HEK293 (cell line): Measurements from ENCODE around the gene REST.
A peak's percentile ranks its signal among the peaks of the same experiment; 100 is the strongest.

ENCODE experiments used
- CTCF ChIA-PET: fragments of 350-600 bp; formaldehyde crosslinking; extraction: SDS; loops from one replicate; lab custom pipeline; 2021; ENCODE audit warnings: antibody characterized with exemption; lab: Yijun Ruan, JAX
- POLR2A ChIA-PET: fragments of 300-600 bp; formaldehyde crosslinking; extraction: SDS; loops from one replicate; lab custom pipeline; 2020; ENCODE audit warnings: antibody characterized with exemption, inconsistent platforms; lab: Yijun Ruan, JAX
- H3K27ac ChIP-seq: fragments of 200-500 bp; sonication (Bioruptor generic); 2 replicates; pipeline ENCODE4 v1.5.1; 2014; ENCODE audit warnings: low read depth, low read length, control low read depth, inconsistent platforms; ENCODE audit errors: extremely low read depth
- H3K36me3 ChIP-seq, 2 experiments: fragments of 200-500 bp in 1 of 2; sonication (Bioruptor generic) in 1 of 2; 1 replicate in 1 of 2; 2 replicates in 1 of 2; pipeline ENCODE4 v1.5.1; 2014 to 2017; ENCODE audit warnings: inconsistent platforms in 2 of 2, low read length in 2 of 2; ENCODE audit not compliant: control insufficient read depth in 2 of 2, insufficient read depth in 1 of 2
- H3K4me1 ChIP-seq: fragments of 200-500 bp; sonication (Bioruptor generic); 2 replicates; pipeline ENCODE4 v1.5.1; 2014; ENCODE audit warnings: mild to moderate bottlenecking, low read length, inconsistent platforms; ENCODE audit not compliant: control insufficient read depth, insufficient read depth
- H3K4me3 ChIP-seq: 2 replicates; pipeline ENCODE4 v1.5.1; 2011; ENCODE audit warnings: low read depth, mild to moderate bottlenecking, control low read depth, low read length, moderate library complexity
- H3K9me3 ChIP-seq: fragments of 200-500 bp; sonication (Bioruptor generic); 2 replicates; pipeline ENCODE4 v1.5.1; 2014; ENCODE audit warnings: low read depth, low read length, inconsistent platforms; ENCODE audit not compliant: control insufficient read depth, insufficient read depth
- ATF2 ChIP-seq: fragments of 450-650 bp; formaldehyde crosslinking; IDR thresholded peaks from 2 replicates; pipeline ENCODE4 v1.5.1; 2016; ENCODE audit warnings: missing biosample characterization, missing genetic modification characterization, low read depth
- IKZF3 ChIP-seq: fragments of 450-650 bp; IDR thresholded peaks from 2 replicates; pipeline ENCODE4 v1.5.0; 2018; ENCODE audit warnings: missing biosample characterization, mild to moderate bottlenecking, missing genetic modification characterization, moderate library complexity
- KLF9 ChIP-seq: fragments of 450-650 bp; formaldehyde crosslinking; IDR thresholded peaks from 2 replicates; pipeline ENCODE4 v1.5.1; 2016; ENCODE audit warnings: missing biosample characterization, missing genetic modification characterization, low read depth
- MYNN ChIP-seq: fragments of 450-650 bp; formaldehyde crosslinking; IDR thresholded peaks from 2 replicates; pipeline ENCODE4 v1.5.1; 2016; ENCODE audit warnings: missing biosample characterization, missing genetic modification characterization, borderline replicate concordance
- PRDM1 ChIP-seq: fragments of 450-650 bp; formaldehyde crosslinking; IDR thresholded peaks from 2 replicates; pipeline ENCODE4; 2016; ENCODE audit warnings: missing biosample characterization, missing genetic modification characterization
- REPIN1 ChIP-seq: fragments of 450-650 bp; formaldehyde crosslinking; IDR thresholded peaks from 2 replicates; pipeline ENCODE4 v1.5.1; 2017; ENCODE audit warnings: missing biosample characterization, missing genetic modification characterization, low read depth
- SP7 ChIP-seq: fragments of 450-650 bp; formaldehyde crosslinking; IDR thresholded peaks from 2 replicates; pipeline ENCODE4 v1.5.1; 2016; ENCODE audit warnings: missing biosample characterization, missing genetic modification characterization
- ZBTB17 ChIP-seq: fragments of 450-650 bp; formaldehyde crosslinking; IDR thresholded peaks from 2 replicates; pipeline ENCODE4 v1.5.1; 2016; ENCODE audit warnings: missing biosample characterization, missing genetic modification characterization
- ZEB2 ChIP-seq: fragments of 450-650 bp; formaldehyde crosslinking; IDR thresholded peaks from 2 replicates; pipeline ENCODE4 v1.5.1; 2016; ENCODE audit warnings: missing biosample characterization, missing genetic modification characterization
- ZNF112 ChIP-seq: fragments of 450-650 bp; formaldehyde crosslinking; IDR thresholded peaks from 2 replicates; pipeline ENCODE4 v1.5.0; 2017; ENCODE audit warnings: missing biosample characterization, missing genetic modification characterization
- ZNF114 ChIP-seq: fragments of 450-650 bp; formaldehyde crosslinking; IDR thresholded peaks from 2 replicates; pipeline ENCODE4 v1.5.0; 2017; ENCODE audit warnings: missing biosample characterization, missing genetic modification characterization
- ZNF174 ChIP-seq: fragments of 450-650 bp; formaldehyde crosslinking; IDR thresholded peaks from 2 replicates; pipeline ENCODE4 v1.5.0; 2017; ENCODE audit warnings: missing biosample characterization, mild to moderate bottlenecking, missing genetic modification characterization
- ZNF302 ChIP-seq: fragments of 450-650 bp; formaldehyde crosslinking; IDR thresholded peaks from 2 replicates; pipeline ENCODE4 v1.5.1; 2016; ENCODE audit warnings: missing biosample characterization, missing genetic modification characterization, low read depth
- ZNF324 ChIP-seq: fragments of 450-650 bp; formaldehyde crosslinking; IDR thresholded peaks from 2 replicates; pipeline ENCODE4 v1.5.1; 2016; ENCODE audit warnings: missing biosample characterization, missing genetic modification characterization
- ZNF362 ChIP-seq: fragments of 450-650 bp; formaldehyde crosslinking; IDR thresholded peaks from 2 replicates; pipeline ENCODE4 v1.5.1; 2016; ENCODE audit warnings: missing biosample characterization, missing genetic modification characterization
- ZNF560 ChIP-seq: fragments of 450-650 bp; formaldehyde crosslinking; IDR thresholded peaks from 2 replicates; pipeline ENCODE4 v1.5.1; 2017; ENCODE audit warnings: missing biosample characterization, missing genetic modification characterization, borderline replicate concordance
- ZNF600 ChIP-seq: fragments of 450-650 bp; formaldehyde crosslinking; IDR thresholded peaks from 2 replicates; pipeline ENCODE4 v1.5.1; 2016; ENCODE audit warnings: missing biosample characterization, missing genetic modification characterization
- ZNF610 ChIP-seq: fragments of 450-650 bp; formaldehyde crosslinking; IDR thresholded peaks from 2 replicates; pipeline ENCODE4 v1.5.1; 2016; ENCODE audit warnings: missing biosample characterization, missing genetic modification characterization, borderline replicate concordance
- ZNF629 ChIP-seq: fragments of 450-650 bp; formaldehyde crosslinking; IDR thresholded peaks from 2 replicates; pipeline ENCODE4 v1.5.1; 2017; ENCODE audit warnings: missing biosample characterization, missing genetic modification characterization
- ZNF76 ChIP-seq: fragments of 450-650 bp; formaldehyde crosslinking; IDR thresholded peaks from 2 replicates; pipeline ENCODE4; 2016; ENCODE audit warnings: low read depth, missing biosample characterization, missing genetic modification characterization, borderline replicate concordance
- ZNF768 ChIP-seq: fragments of 450-650 bp; formaldehyde crosslinking; IDR thresholded peaks from 2 replicates; pipeline ENCODE4 v1.5.1; 2018; ENCODE audit warnings: missing biosample characterization, mild to moderate bottlenecking, missing genetic modification characterization
- ZNF843 ChIP-seq: fragments of 450-650 bp; formaldehyde crosslinking; IDR thresholded peaks from 2 replicates; pipeline ENCODE4 v1.5.1; 2016; ENCODE audit warnings: missing biosample characterization, missing genetic modification characterization
- TF ChIP-seq, protein P1 (sequence below): fragments of 450-650 bp; formaldehyde crosslinking; IDR thresholded peaks from 2 replicates; pipeline ENCODE4 v1.5.1; 2017; ENCODE audit warnings: missing biosample characterization, missing genetic modification characterization
- TF ChIP-seq, protein P2 (sequence below): fragments of 450-650 bp; formaldehyde crosslinking; IDR thresholded peaks from 2 replicates; pipeline ENCODE4 v1.5.1; 2016; ENCODE audit warnings: missing biosample characterization, missing genetic modification characterization
- TF ChIP-seq, protein P3 (sequence below): fragments of 450-650 bp; formaldehyde crosslinking; IDR thresholded peaks from 2 replicates; pipeline ENCODE4 v1.5.1; 2016; ENCODE audit warnings: missing biosample characterization, missing genetic modification characterization

REST gene

DNA sequence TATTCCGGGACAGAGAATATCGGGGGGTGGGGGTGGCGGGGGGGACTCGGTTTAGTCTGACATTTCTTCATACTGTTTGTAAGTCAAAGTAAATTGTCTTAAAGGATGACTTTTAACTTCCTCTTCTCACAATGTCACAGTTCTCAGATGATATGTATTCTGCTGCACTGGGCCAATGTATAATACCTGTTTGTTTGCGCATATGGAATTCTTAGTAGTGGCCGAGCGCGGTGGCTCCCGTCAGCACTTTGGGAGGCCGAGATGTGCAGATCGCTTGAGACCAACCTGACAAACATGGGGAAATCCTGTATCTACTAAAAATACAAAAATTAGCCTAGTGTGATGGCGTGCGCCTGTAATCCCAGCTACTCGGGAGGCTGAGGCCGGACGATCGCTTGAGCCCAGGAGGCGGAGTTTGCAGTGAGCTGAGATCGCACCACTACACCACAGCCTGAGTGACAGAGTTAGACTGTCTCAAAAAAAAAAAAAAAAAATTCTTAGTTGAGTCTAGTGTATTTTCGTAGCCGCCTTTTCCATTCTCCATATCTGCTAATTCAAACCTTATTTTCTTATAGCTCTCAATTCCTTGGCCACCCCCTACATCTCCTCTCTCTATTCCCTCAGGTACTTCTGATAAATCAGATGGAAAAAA lies 71.8 kb downstream of the REST start:
- CTCF ChIA-PET = interaction anchor here (0.6 kb wide), 2 partner anchors 13 to 27 kb away, joined by 3 read pairs; no protein-coding TSS in a partner anchor
- TF ChIP-seq ZNF362 (tag by site-specific recombination) (peak; percentile 96), ZNF600 (0 out of 2 replicates have a peak, but pooled peaks have one; percentile 11), ZNF610 (no peak), ZNF112 (tag by site-specific recombination) (no peak)
- no peaks in the 10 kb centered on the region; the same call in 1 of the 2 replicates for H3K4me1 ChIP-seq
- peak overlapping the region; percentile 82 for H3K4me3 ChIP-seq
- H3K36me3 ChIP-seq = peaks cover 0 to 5% of the 10 kb centered on the region in 2 experiments; a peak in 2 of 3 replicates
- no peaks in the 10 kb centered on the region for H3K9me3 ChIP-seq
- peak overlapping the region; percentile 84 for H3K27ac ChIP-seq
- POLR2A ChIA-PET = interaction anchor here (0.5 to 3.4 kb wide), 8 partner anchors 8 to 122 kb away, joined by 3 to 15 read pairs (median 6); partner anchors contain the start of gene REST

DNA sequence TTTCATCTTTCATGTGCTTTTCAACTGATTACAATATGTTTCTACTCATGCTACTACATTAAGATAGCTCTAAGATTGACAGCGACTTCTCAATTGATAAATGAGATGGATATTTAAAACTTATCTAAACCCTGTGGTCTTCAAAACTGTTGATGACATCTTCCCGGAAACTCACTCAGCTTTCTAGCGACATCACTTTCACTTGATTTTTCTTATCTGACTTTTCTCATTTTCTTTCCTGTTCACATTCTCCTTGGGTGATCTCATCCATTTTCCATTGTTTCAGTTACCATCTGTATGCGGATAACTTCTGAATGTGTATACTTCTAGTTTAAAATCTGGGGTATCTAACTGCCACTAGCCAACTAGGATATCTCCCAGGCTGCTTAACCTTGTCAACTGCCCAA lies 74.1 kb downstream of the REST start:
- H3K27ac ChIP-seq = no peak overlapping the region
- ChIA-PET CTCF (no interaction called here), POLR2A (no interaction called here)
- no peaks in the 10 kb centered on the region for H3K9me3 ChIP-seq
- no peak overlapping the region for H3K4me3 ChIP-seq
- H3K4me1 ChIP-seq = no peaks in the 10 kb centered on the region; the same call in 1 of the 2 replicates
- H3K36me3 ChIP-seq = peaks cover 8 to 15% of the 10 kb centered on the region in 2 experiments
- TF ChIP-seq, protein P1, sequence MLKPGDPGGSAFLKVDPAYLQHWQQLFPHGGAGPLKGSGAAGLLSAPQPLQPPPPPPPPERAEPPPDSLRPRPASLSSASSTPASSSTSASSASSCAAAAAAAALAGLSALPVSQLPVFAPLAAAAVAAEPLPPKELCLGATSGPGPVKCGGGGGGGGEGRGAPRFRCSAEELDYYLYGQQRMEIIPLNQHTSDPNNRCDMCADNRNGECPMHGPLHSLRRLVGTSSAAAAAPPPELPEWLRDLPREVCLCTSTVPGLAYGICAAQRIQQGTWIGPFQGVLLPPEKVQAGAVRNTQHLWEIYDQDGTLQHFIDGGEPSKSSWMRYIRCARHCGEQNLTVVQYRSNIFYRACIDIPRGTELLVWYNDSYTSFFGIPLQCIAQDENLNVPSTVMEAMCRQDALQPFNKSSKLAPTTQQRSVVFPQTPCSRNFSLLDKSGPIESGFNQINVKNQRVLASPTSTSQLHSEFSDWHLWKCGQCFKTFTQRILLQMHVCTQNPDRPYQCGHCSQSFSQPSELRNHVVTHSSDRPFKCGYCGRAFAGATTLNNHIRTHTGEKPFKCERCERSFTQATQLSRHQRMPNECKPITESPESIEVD = peak; percentile 64
- TF ChIP-seq ZNF560 (no peak), ZNF768 (tag by site-specific recombination) (no peak), ZNF843 (tag by site-specific recombination) (no peak), ZBTB17 (0 out of 2 replicates have a peak, but pooled peaks have one; percentile 29), ZNF324 (tag by site-specific recombination) (no peak), ZNF114 (no peak), SP7 (no peak), REPIN1 (tag by site-specific recombination) (no peak), ZNF76 (no peak), ATF2 (tag by site-specific recombination) (peak; percentile 52), MYNN (tag by site-specific recombination) (no peak), ZNF629 (peak; percentile 77), IKZF3 (tag by site-specific recombination) (no peak), ZEB2 (0 out of 2 replicates have a peak, but pooled peaks have one; percentile 41), KLF9 (tag by site-specific recombination) (no peak), ZNF174 (tag by site-specific recombination) (no peak), PRDM1 (tag by site-specific recombination) (peak; percentile 91), ZNF302 (no peak)
- TF ChIP-seq, protein P2, sequence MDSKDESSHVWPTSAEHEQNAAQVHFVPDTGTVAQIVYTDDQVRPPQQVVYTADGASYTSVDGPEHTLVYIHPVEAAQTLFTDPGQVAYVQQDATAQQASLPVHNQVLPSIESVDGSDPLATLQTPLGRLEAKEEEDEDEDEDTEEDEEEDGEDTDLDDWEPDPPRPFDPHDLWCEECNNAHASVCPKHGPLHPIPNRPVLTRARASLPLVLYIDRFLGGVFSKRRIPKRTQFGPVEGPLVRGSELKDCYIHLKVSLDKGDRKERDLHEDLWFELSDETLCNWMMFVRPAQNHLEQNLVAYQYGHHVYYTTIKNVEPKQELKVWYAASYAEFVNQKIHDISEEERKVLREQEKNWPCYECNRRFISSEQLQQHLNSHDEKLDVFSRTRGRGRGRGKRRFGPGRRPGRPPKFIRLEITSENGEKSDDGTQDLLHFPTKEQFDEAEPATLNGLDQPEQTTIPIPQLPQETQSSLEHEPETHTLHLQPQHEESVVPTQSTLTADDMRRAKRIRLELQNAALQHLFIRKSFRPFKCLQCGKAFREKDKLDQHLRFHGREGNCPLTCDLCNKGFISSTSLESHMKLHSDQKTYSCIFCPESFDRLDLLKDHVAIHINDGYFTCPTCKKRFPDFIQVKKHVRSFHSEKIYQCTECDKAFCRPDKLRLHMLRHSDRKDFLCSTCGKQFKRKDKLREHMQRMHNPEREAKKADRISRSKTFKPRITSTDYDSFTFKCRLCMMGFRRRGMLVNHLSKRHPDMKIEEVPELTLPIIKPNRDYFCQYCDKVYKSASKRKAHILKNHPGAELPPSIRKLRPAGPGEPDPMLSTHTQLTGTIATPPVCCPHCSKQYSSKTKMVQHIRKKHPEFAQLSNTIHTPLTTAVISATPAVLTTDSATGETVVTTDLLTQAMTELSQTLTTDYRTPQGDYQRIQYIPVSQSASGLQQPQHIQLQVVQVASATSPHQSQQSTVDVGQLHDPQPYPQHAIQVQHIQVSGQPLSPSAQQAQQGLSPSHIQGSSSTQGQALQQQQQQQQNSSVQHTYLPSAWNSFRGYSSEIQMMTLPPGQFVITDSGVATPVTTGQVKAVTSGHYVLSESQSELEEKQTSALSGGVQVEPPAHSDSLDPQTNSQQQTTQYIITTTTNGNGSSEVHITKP (tag by site-specific recombination) = no peak
- TF ChIP-seq, protein P3, sequence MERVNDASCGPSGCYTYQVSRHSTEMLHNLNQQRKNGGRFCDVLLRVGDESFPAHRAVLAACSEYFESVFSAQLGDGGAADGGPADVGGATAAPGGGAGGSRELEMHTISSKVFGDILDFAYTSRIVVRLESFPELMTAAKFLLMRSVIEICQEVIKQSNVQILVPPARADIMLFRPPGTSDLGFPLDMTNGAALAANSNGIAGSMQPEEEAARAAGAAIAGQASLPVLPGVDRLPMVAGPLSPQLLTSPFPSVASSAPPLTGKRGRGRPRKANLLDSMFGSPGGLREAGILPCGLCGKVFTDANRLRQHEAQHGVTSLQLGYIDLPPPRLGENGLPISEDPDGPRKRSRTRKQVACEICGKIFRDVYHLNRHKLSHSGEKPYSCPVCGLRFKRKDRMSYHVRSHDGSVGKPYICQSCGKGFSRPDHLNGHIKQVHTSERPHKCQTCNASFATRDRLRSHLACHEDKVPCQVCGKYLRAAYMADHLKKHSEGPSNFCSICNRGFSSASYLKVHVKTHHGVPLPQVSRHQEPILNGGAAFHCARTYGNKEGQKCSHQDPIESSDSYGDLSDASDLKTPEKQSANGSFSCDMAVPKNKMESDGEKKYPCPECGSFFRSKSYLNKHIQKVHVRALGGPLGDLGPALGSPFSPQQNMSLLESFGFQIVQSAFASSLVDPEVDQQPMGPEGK (tag by site-specific recombination) = no peak
